Measurements from ENCODE around the gene ANXA3. TPM values are rescaled to one million over a fixed set of nuclear protein-coding genes. Genes with fewer than 3 reads are reported as not detected.
"Not testable (repeated sequence)": the region's sequence is repeated elsewhere in the genome, so short reads cannot be mapped to it uniquely, and the experiment has no call there.

Gene ANXA3
- total and polyA plus RNA-seq, 9 donors = 1.5 to 63.5 (median 8.1) TPM

- intact Hi-C loops (cut with DNase I) = no loop called here
- DNase-seq = no peak
- no peaks in the 10 kb centered on the region for H3K27me3 ChIP-seq
- H3K4me1 ChIP-seq (ENCODE audit: insufficient read depth) = no peaks in the 10 kb centered on the region
- no peaks in the 10 kb centered on the region for H3K36me3 ChIP-seq
- no peak for TF ChIP-seq CTCF (IDR thresholded peaks at IDR 0.05)
- no peak for TF ChIP-seq EP300 (IDR thresholded peaks at IDR 0.05)
- TF ChIP-seq POLR2A (IDR thresholded peaks at IDR 0.05) = no peak
- 73 to 86% (median 77%) methylated on average over 5 of the region's 5 CpGs for WGBS, 3 donors
- no peak overlapping the region for H3K27ac ChIP-seq
- H3K4me3 ChIP-seq = no peak overlapping the region
- no peaks in the 10 kb centered on the region for H3K9me3 ChIP-seq
Measured at GRCh38 chr4:78542373-78542772, 9.2 kb upstream of the ANXA3 start.

GRCh38 chr4:78543424-78544125, 8.0 kb upstream of the ANXA3 start:
- H3K9me3 ChIP-seq = no peaks in the 10 kb centered on the region
- H3K27ac ChIP-seq = no peak overlapping the region
- intact Hi-C loops (cut with DNase I) = no loop called here
- 84 to 93% (median 89%) methylated on average over 2 of the region's 2 CpGs for WGBS, 3 donors
- no peaks in the 10 kb centered on the region for H3K4me1 ChIP-seq (ENCODE audit: insufficient read depth)
- no peaks in the 10 kb centered on the region for H3K27me3 ChIP-seq
- TF ChIP-seq POLR2A (IDR thresholded peaks at IDR 0.05) = no peak
- TF ChIP-seq EP300 (IDR thresholded peaks at IDR 0.05) = no peak
- TF ChIP-seq CTCF (IDR thresholded peaks at IDR 0.05) = no peak
- DNase-seq = no peak
- no peak overlapping the region for H3K4me3 ChIP-seq
- H3K36me3 ChIP-seq = no peaks in the 10 kb centered on the region

GRCh38 chr4:78544678-78545077, 6.9 kb upstream of the ANXA3 start:
- TF ChIP-seq EP300 (IDR thresholded peaks at IDR 0.05) (no peak), CTCF (IDR thresholded peaks at IDR 0.05) (no peak), POLR2A (IDR thresholded peaks at IDR 0.05) (no peak)
- no peak for DNase-seq
- Histone ChIP-seq H3K27me3 (no peaks in the 10 kb centered on the region), H3K4me1 (ENCODE audit: insufficient read depth) (no peaks in the 10 kb centered on the region), H3K4me3 (no peak overlapping the region), H3K9me3 (no peaks in the 10 kb centered on the region), H3K36me3 (no peaks in the 10 kb centered on the region), H3K27ac (no peak overlapping the region)
- intact Hi-C loops (cut with DNase I) = no loop called here
- WGBS, 3 donors = 16 to 44% (median 35%) methylated on average over 2 of the region's 2 CpGs

GRCh38 chr4:78545275-78546246, 6.0 kb upstream of the ANXA3 start:
- no peaks in the 10 kb centered on the region for H3K36me3 ChIP-seq
- TF ChIP-seq POLR2A (IDR thresholded peaks at IDR 0.05) (no peak), CTCF (IDR thresholded peaks at IDR 0.05) (no peak), EP300 (IDR thresholded peaks at IDR 0.05) (no peak)
- no peaks in the 10 kb centered on the region for H3K27me3 ChIP-seq
- no peaks in the 10 kb centered on the region for H3K4me1 ChIP-seq (ENCODE audit: insufficient read depth)
- H3K4me3 ChIP-seq = no peak overlapping the region
- H3K9me3 ChIP-seq = no peaks in the 10 kb centered on the region
- no peak overlapping the region for H3K27ac ChIP-seq
- intact Hi-C loops (cut with DNase I) = no loop called here
- 55 to 80% (median 61%) methylated on average over 5 of the region's 5 CpGs for WGBS, 3 donors
- no peak for DNase-seq

- DNase-seq; H3K9me3 ChIP-seq; intact Hi-C loops (cut with DNase I); H3K27me3 ChIP-seq; H3K4me1 ChIP-seq (ENCODE audit: insufficient read depth); H3K4me3 ChIP-seq; H3K36me3 ChIP-seq; H3K27ac ChIP-seq: not testable (repeated sequence)
- WGBS, 3 donors = 89 to 97% (median 93%) methylated on average over 13 to 28 of the region's 28 CpGs
Measured at GRCh38 chr4:78547899-78548298, 3.7 kb upstream of the ANXA3 start.

- intact Hi-C loops (cut with DNase I); H3K9me3 ChIP-seq; H3K4me3 ChIP-seq; DNase-seq; H3K27me3 ChIP-seq; H3K4me1 ChIP-seq (ENCODE audit: insufficient read depth); H3K36me3 ChIP-seq; H3K27ac ChIP-seq: not testable (repeated sequence)
- WGBS, 3 donors = 95 to 97% (median 97%) methylated on average over 2 to 4 of the region's 4 CpGs
Measured at GRCh38 chr4:78548889-78549288, 2.7 kb upstream of the ANXA3 start.

Measured in ovary (tissue), 9 donors.